ENCODE data around the gene LGALS13.
"Not testable (repeated sequence)": the region's sequence is repeated elsewhere in the genome, so short reads cannot be mapped to it uniquely, and the experiment has no call there.

The LGALS13 gene

GRCh38 chr19:39623946-39624345 is 21.6 kb downstream of the LGALS13 start:
- DNase-seq = no peak

GRCh38 chr19:39627631-39628030 is 25.3 kb downstream of the LGALS13 start:
- DNase-seq = not testable (repeated sequence)

GRCh38 chr19:39631178-39631577 is 28.9 kb downstream of the LGALS13 start:
- DNase-seq = no peak

GRCh38 chr19:39631626-39632025 is 29.3 kb downstream of the LGALS13 start:
- no peak for DNase-seq

- DNase-seq = no peak
Measured at GRCh38 chr19:39637891-39638290, 35.6 kb downstream of the LGALS13 start.

GRCh38 chr19:39641773-39642172 is 39.4 kb downstream of the LGALS13 start:
- no peak for DNase-seq

GRCh38 chr19:39643591-39643990 is 41.3 kb downstream of the LGALS13 start:
- DNase-seq = no peak

- no peak for DNase-seq
Measured at GRCh38 chr19:39645800-39646411, 43.6 kb downstream of the LGALS13 start.

- no peak for DNase-seq
Measured at GRCh38 chr19:39647918-39648317, 45.6 kb downstream of the LGALS13 start.

GRCh38 chr19:39655613-39656012 is 53.3 kb downstream of the LGALS13 start, which contains the start of gene LGALS16:
LGALS16 (plus strand) TSS chr19:39655913; CDS start chr19:39655962, 49 bp downstream.
- DNase-seq = no peak

Data from NCI-H774 (cell line).